Liver (tissue), 9 donors: ENCODE measurements around the gene EDDM13. TPM values are rescaled to one million over a fixed set of nuclear protein-coding genes. Genes with fewer than 3 reads are reported as not detected.

Source experiments
- DNase-seq: peaks from one replicate; pipeline ENCODE4 v3.0.0-alpha.2; 2017; ENCODE audit warnings: low spot score
- H3K27ac ChIP-seq, 2 donors: one replicate each; pipeline ENCODE4 v1.7.0; 2013; ENCODE audit warnings: inconsistent platforms in 2 of 2, low read length in 2 of 2, control low read depth in 1 of 2, low read depth in 1 of 2, mild to moderate bottlenecking in 1 of 2
- H3K27me3 ChIP-seq, 4 donors: one replicate each; pipeline versions ENCODE4 v1.6.1 to v1.7.0; 2013; ENCODE audit warnings: low read length in 3 of 4, inconsistent platforms in 1 of 4, mild to moderate bottlenecking in 1 of 4, moderate library complexity in 1 of 4; ENCODE audit not compliant: control insufficient read depth in 4 of 4, insufficient read depth in 4 of 4
- H3K36me3 ChIP-seq, 4 donors: one replicate each; pipeline versions ENCODE4 v1.6.1 to v1.7.0; 2013; ENCODE audit warnings: low read length in 3 of 4, mild to moderate bottlenecking in 3 of 4, low read depth in 1 of 4, moderate library complexity in 1 of 4; ENCODE audit not compliant: control insufficient read depth in 4 of 4, insufficient read depth in 3 of 4
- H3K4me1 ChIP-seq, 4 donors: one replicate each; pipeline versions ENCODE4 v1.6.1 to v1.7.0; 2013; ENCODE audit warnings: low read length in 3 of 4, mild to moderate bottlenecking in 3 of 4, moderate library complexity in 1 of 4; ENCODE audit not compliant: control insufficient read depth in 4 of 4, insufficient read depth in 4 of 4
- H3K4me3 ChIP-seq, 3 donors: one replicate each; pipeline versions ENCODE4 v1.6.1 to v1.7.0; 2013; ENCODE audit warnings: low read length in 3 of 3, control low read depth in 1 of 3, low read depth in 1 of 3, mild to moderate bottlenecking in 1 of 3
- H3K9ac ChIP-seq, 2 donors: one replicate each; pipeline ENCODE4 v1.7.0; 2013; ENCODE audit warnings: low read length in 2 of 2, mild to moderate bottlenecking in 2 of 2, moderate library complexity in 2 of 2, control low read depth in 1 of 2, low read depth in 1 of 2
- H3K9me3 ChIP-seq, 4 donors: one replicate each; pipeline versions ENCODE4 v1.6.1 to v1.7.0; 2013; ENCODE audit warnings: low read length in 3 of 4; ENCODE audit not compliant: control insufficient read depth in 4 of 4
- ATF3 ChIP-seq: IDR thresholded peaks from 2 replicates; pipeline ENCODE4 v1.6.1; 2016; ENCODE audit warnings: antibody characterized with exemption
- EGR1 ChIP-seq, 2 donors: IDR thresholded peaks; 2 replicates each; pipeline ENCODE4 v1.6.1; 2016 to 2018; ENCODE audit warnings: antibody characterized with exemption in 2 of 2, low read depth in 2 of 2
- FOXA1 ChIP-seq: IDR thresholded peaks from 2 replicates; pipeline ENCODE4 v1.6.1; 2016; ENCODE audit warnings: antibody characterized with exemption
- FOXA2 ChIP-seq: IDR thresholded peaks from 2 replicates; pipeline ENCODE4 v1.6.1; 2016; ENCODE audit warnings: antibody characterized with exemption
- GABPA ChIP-seq, 2 donors: IDR thresholded peaks in 1 of 2; conservative IDR thresholded peaks in 1 of 2; 2 replicates each; pipeline ENCODE4 v1.6.1; 2016; ENCODE audit warnings: antibody characterized with exemption in 2 of 2, mild to moderate bottlenecking in 1 of 2, moderate library complexity in 1 of 2
- HNF4A ChIP-seq, 2 donors: conservative IDR thresholded peaks; 2 replicates each; pipeline ENCODE4 v1.6.1; 2016; ENCODE audit warnings: antibody characterized with exemption in 2 of 2, mild to moderate bottlenecking in 2 of 2
- HNF4G ChIP-seq: IDR thresholded peaks from 2 replicates; pipeline ENCODE4 v1.6.1; 2016; ENCODE audit warnings: antibody characterized with exemption
- JUND ChIP-seq, 2 donors: IDR thresholded peaks; 2 replicates each; pipeline ENCODE4 v1.6.1; 2016; ENCODE audit warnings: antibody characterized with exemption in 2 of 2
- MAX ChIP-seq: IDR thresholded peaks from 2 replicates; pipeline ENCODE4 v1.6.1; 2016; ENCODE audit warnings: antibody characterized with exemption
- NR2F2 ChIP-seq: IDR thresholded peaks from 2 replicates; pipeline ENCODE4 v1.6.1; 2016; ENCODE audit warnings: antibody characterized with exemption
- RAD21 ChIP-seq, 2 donors: IDR thresholded peaks; 2 replicates each; pipeline ENCODE4 v1.6.1; 2016; ENCODE audit warnings: antibody characterized with exemption in 2 of 2, mild to moderate bottlenecking in 2 of 2
- RXRA ChIP-seq, 2 donors: IDR thresholded peaks; 2 replicates each; pipeline ENCODE4 v1.6.1; 2017 to 2018; ENCODE audit warnings: antibody characterized with exemption in 2 of 2, mild to moderate bottlenecking in 1 of 2
- SP1 ChIP-seq: IDR thresholded peaks from 2 replicates; pipeline ENCODE4 v1.6.1; 2018; ENCODE audit warnings: antibody characterized with exemption, mild to moderate bottlenecking
- TAF1 ChIP-seq: conservative IDR thresholded peaks from 2 replicates; pipeline ENCODE4 v1.6.1; 2016; ENCODE audit warnings: antibody characterized with exemption, mild to moderate bottlenecking
- YY1 ChIP-seq: IDR thresholded peaks from 2 replicates; pipeline ENCODE4 v1.6.1; 2016; ENCODE audit warnings: antibody characterized with exemption, mild to moderate bottlenecking
- WGBS: extraction: QIAGEN DNeasy Blood & Tissue Kit; methylation state at CpG from one replicate; pipeline ENCODE4 v1.1.7; 2013; 5-methylcytosine and 5-hydroxymethylcytosine counted together
- polyA plus RNA-seq, 2 donors: library from polyadenylated mRNA; stranded (reverse) in 1 of 2; unstranded in 1 of 2; fragments of 200-250 nt in 1 of 2; fragments of >200 nt in 1 of 2; fragmentation: Nextera tagmentation in 1 of 2; extraction: Ambion mirVana in 1 of 2; gene quantifications; one replicate each; pipeline versions ENCODE4 v1.2.1 to v1.2.3, GENCODE V29; 2013 to 2015
- total RNA-seq, 2 donors: library from RNA; depleted of rRNA; stranded (reverse); fragments of >200 nt; gene quantifications; one replicate each; pipeline ENCODE4 v1.2.3, GENCODE V29; 2014
- TF ChIP-seq, protein P1 (sequence below): IDR thresholded peaks from 2 replicates; pipeline ENCODE4 v1.6.1; 2016; ENCODE audit warnings: antibody characterized with exemption
- TF ChIP-seq, protein P2 (sequence below): IDR thresholded peaks from 2 replicates; pipeline ENCODE4 v1.6.1; 2016; ENCODE audit warnings: antibody characterized with exemption, mild to moderate bottlenecking
- TF ChIP-seq, protein P3 (sequence below): fragments of 150-350 bp; IDR thresholded peaks from 2 replicates; pipeline ENCODE4 v1.5.1; 2017; ENCODE audit warnings: improper control_type of control experiment, low read depth, low read length; ENCODE audit not compliant: missing input control
- donor health status: healthy.
- donor health status: healthy.
- donor health status: healthy.
- donor health status: healthy.
- donor health status: healthy.

Gene EDDM13
- total and polyA plus RNA-seq, 4 donors, result 0.20 TPM; not detected in 3

- Histone ChIP-seq H3K27ac (no peak overlapping the region), H3K9me3 (no peaks in the 10 kb centered on the region), H3K9ac (no peak overlapping the region), H3K4me3 (no peak overlapping the region), H3K4me1 (peaks cover 2 to 27% (median 19%) of the 10 kb centered on the region in 4 donors), H3K27me3 (no peaks in the 10 kb centered on the region), H3K36me3 (peaks cover 0 to 2% (median under 1%) of the 10 kb centered on the region in 4 donors)
- WGBS, result 70% methylated on average over 4 of the region's 4 CpGs
- TF ChIP-seq, protein P1, sequence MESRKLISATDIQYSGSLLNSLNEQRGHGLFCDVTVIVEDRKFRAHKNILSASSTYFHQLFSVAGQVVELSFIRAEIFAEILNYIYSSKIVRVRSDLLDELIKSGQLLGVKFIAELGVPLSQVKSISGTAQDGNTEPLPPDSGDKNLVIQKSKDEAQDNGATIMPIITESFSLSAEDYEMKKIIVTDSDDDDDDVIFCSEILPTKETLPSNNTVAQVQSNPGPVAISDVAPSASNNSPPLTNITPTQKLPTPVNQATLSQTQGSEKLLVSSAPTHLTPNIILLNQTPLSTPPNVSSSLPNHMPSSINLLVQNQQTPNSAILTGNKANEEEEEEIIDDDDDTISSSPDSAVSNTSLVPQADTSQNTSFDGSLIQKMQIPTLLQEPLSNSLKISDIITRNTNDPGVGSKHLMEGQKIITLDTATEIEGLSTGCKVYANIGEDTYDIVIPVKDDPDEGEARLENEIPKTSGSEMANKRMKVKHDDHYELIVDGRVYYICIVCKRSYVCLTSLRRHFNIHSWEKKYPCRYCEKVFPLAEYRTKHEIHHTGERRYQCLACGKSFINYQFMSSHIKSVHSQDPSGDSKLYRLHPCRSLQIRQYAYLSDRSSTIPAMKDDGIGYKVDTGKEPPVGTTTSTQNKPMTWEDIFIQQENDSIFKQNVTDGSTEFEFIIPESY, result no peak
- TF ChIP-seq MAX (no peak), RAD21 (IDR thresholded peaks at IDR 0.05) (no peak), GABPA (IDR thresholded peaks at IDR 0.05 in 1 of 2, conservative IDR thresholded peaks at IDR 0.05 in 1 of 2) (no peak), FOXA1 (no peak), JUND (IDR thresholded peaks at IDR 0.05) (no peak), ATF3 (no peak), HNF4G (no peak), EGR1 (IDR thresholded peaks at IDR 0.05; ENCODE audit: low read depth in 2 of 2) (no peak), SP1 (no peak), FOXA2 (no peak), YY1 (no peak), TAF1 (no peak), RXRA (IDR thresholded peaks at IDR 0.05) (no peak), NR2F2 (no peak), HNF4A (conservative IDR thresholded peaks at IDR 0.05) (no peak)
- TF ChIP-seq, protein P2, sequence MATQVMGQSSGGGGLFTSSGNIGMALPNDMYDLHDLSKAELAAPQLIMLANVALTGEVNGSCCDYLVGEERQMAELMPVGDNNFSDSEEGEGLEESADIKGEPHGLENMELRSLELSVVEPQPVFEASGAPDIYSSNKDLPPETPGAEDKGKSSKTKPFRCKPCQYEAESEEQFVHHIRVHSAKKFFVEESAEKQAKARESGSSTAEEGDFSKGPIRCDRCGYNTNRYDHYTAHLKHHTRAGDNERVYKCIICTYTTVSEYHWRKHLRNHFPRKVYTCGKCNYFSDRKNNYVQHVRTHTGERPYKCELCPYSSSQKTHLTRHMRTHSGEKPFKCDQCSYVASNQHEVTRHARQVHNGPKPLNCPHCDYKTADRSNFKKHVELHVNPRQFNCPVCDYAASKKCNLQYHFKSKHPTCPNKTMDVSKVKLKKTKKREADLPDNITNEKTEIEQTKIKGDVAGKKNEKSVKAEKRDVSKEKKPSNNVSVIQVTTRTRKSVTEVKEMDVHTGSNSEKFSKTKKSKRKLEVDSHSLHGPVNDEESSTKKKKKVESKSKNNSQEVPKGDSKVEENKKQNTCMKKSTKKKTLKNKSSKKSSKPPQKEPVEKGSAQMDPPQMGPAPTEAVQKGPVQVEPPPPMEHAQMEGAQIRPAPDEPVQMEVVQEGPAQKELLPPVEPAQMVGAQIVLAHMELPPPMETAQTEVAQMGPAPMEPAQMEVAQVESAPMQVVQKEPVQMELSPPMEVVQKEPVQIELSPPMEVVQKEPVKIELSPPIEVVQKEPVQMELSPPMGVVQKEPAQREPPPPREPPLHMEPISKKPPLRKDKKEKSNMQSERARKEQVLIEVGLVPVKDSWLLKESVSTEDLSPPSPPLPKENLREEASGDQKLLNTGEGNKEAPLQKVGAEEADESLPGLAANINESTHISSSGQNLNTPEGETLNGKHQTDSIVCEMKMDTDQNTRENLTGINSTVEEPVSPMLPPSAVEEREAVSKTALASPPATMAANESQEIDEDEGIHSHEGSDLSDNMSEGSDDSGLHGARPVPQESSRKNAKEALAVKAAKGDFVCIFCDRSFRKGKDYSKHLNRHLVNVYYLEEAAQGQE, result no peak
- TF ChIP-seq, protein P3, sequence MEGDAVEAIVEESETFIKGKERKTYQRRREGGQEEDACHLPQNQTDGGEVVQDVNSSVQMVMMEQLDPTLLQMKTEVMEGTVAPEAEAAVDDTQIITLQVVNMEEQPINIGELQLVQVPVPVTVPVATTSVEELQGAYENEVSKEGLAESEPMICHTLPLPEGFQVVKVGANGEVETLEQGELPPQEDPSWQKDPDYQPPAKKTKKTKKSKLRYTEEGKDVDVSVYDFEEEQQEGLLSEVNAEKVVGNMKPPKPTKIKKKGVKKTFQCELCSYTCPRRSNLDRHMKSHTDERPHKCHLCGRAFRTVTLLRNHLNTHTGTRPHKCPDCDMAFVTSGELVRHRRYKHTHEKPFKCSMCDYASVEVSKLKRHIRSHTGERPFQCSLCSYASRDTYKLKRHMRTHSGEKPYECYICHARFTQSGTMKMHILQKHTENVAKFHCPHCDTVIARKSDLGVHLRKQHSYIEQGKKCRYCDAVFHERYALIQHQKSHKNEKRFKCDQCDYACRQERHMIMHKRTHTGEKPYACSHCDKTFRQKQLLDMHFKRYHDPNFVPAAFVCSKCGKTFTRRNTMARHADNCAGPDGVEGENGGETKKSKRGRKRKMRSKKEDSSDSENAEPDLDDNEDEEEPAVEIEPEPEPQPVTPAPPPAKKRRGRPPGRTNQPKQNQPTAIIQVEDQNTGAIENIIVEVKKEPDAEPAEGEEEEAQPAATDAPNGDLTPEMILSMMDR, result no peak
- DNase-seq, result no peak
Observed at GRCh38 chr19:56312342-56312741, 39.8 kb downstream of the EDDM13 start.
